Prostate gland (tissue), 2 donors: ENCODE results near the gene TMEM132E. TPM values are rescaled to one million over a fixed set of nuclear protein-coding genes. Genes with fewer than 3 reads are reported as not detected.

Experiments
- DNase-seq: peaks from one replicate; pipeline ENCODE4 v3.0.0-alpha.2; 2019; ENCODE audit warnings: low spot score
- H3K27ac ChIP-seq, 2 donors: fragments of 200-600 bp; sonication (generic); 2 replicates each; pipeline ENCODE4 v1.5.1; 2017 to 2019
- H3K27me3 ChIP-seq: fragments of 200-600 bp; sonication (generic); replicated peaks from 2 replicates; pipeline ENCODE4 v1.5.1; 2019; ENCODE audit not compliant: insufficient read depth
- H3K36me3 ChIP-seq, 2 donors: fragments of 200-600 bp; sonication (generic); 1 replicate in 1 of 2; 2 replicates in 1 of 2; pipeline versions ENCODE4 v1.5.1 to v1.8.1; 2017 to 2019
- H3K4me1 ChIP-seq: fragments of 200-600 bp; sonication (generic); replicated peaks from 2 replicates; pipeline ENCODE4 v1.5.1; 2019
- H3K4me3 ChIP-seq, 2 donors: fragments of 200-600 bp; sonication (generic); 2 replicates each; pipeline ENCODE4 v1.5.1; 2017 to 2019
- H3K9me3 ChIP-seq: fragments of 200-600 bp; sonication (generic); 2 replicates; pipeline ENCODE4 v1.5.1; 2017
- CTCF ChIP-seq, 4 experiments: fragments of 200-600 bp in 2 of 4; fragments of 450-650 bp in 2 of 4; sonication (generic) in 2 of 4; IDR thresholded peaks; 1 replicate in 3 of 4; 2 replicates in 1 of 4; pipeline ENCODE4 v1.5.1; 2016 to 2019; ENCODE audit warnings: antibody characterized with exemption in 4 of 4, mild to moderate bottlenecking in 2 of 4, moderate library complexity in 2 of 4
- POLR2A ChIP-seq: fragments of 450-650 bp; IDR thresholded peaks from one replicate; pipeline ENCODE4 v1.6.1; 2016; ENCODE audit warnings: antibody characterized with exemption, mild to moderate bottlenecking
- POLR2AphosphoS5 ChIP-seq: sonication (generic); formaldehyde crosslinking; IDR thresholded peaks from one replicate; pipeline ENCODE4 v1.6.1; 2017; ENCODE audit warnings: antibody characterized with exemption
- WGBS: methylation state at CpG from one replicate; pipeline ENCODE4 v1.1.5; 2018; 5-methylcytosine and 5-hydroxymethylcytosine counted together
- intact Hi-C: fragments of 100-400 bp; cut with DNase I; formaldehyde crosslinking; loops from one replicate; pipeline ENCODE4 v1.14.2; 2022
- total RNA-seq, 2 donors: library from RNA; depleted of rRNA; stranded (reverse); fragments of >200 nt; gene quantifications; one replicate each; pipeline ENCODE4 v1.1.0, GENCODE V29; 2016

Gene TMEM132E
- total RNA-seq, 2 donors from 2014 or later = 1.0 TPM; not detected in 1

GRCh38 chr17:34623856-34624766 is 44.7 kb downstream of the TMEM132E start:
- no peak for TF ChIP-seq POLR2AphosphoS5
- no peak for TF ChIP-seq POLR2A
- no peak for TF ChIP-seq CTCF (IDR thresholded peaks at IDR 0.05)
- DNase-seq = no peak
- Histone ChIP-seq H3K36me3 (no peaks in the 10 kb centered on the region), H3K4me1 (peaks cover 2% of the 10 kb centered on the region), H3K27me3 (peaks cover 14% of the 10 kb centered on the region), H3K27ac (no peak overlapping the region), H3K4me3 (no peak overlapping the region), H3K9me3 (no peaks in the 10 kb centered on the region)
- intact Hi-C loops = no loop called here
- WGBS = 50% methylated on average over 12 of the region's 12 CpGs

- Histone ChIP-seq H3K27ac (no peak overlapping the region), H3K9me3 (no peaks in the 10 kb centered on the region), H3K4me3 (no peak overlapping the region), H3K4me1 (peaks cover 2% of the 10 kb centered on the region), H3K27me3 (peaks cover 14% of the 10 kb centered on the region), H3K36me3 (no peaks in the 10 kb centered on the region)
- no peak for DNase-seq
- intact Hi-C loops = no loop called here
- no peak for TF ChIP-seq POLR2A
- no peak for TF ChIP-seq CTCF (IDR thresholded peaks at IDR 0.05)
- TF ChIP-seq POLR2AphosphoS5 = no peak
- 43% methylated on average over 7 of the region's 7 CpGs for WGBS
Measured at GRCh38 chr17:34624767-34625383, 45.5 kb downstream of the TMEM132E start.

- peaks cover 2% of the 10 kb centered on the region for H3K4me1 ChIP-seq
- no peak for DNase-seq
- H3K9me3 ChIP-seq = no peaks in the 10 kb centered on the region
- no peak for TF ChIP-seq POLR2AphosphoS5
- TF ChIP-seq CTCF (IDR thresholded peaks at IDR 0.05) = peak in 1 of 4 experiments; percentile 9
- H3K4me3 ChIP-seq = no peak overlapping the region
- no peak overlapping the region for H3K27ac ChIP-seq
- intact Hi-C loops = no loop called here
- peaks cover 14% of the 10 kb centered on the region for H3K27me3 ChIP-seq
- H3K36me3 ChIP-seq = no peaks in the 10 kb centered on the region
- WGBS = 5% methylated on average over 43 of the region's 53 CpGs
Measured at GRCh38 chr17:34626121-34626681, 46.8 kb downstream of the TMEM132E start.

- Histone ChIP-seq H3K4me3 (no peak overlapping the region), H3K9me3 (no peaks in the 10 kb centered on the region), H3K4me1 (peaks cover 2% of the 10 kb centered on the region), H3K27me3 (peaks cover 16% of the 10 kb centered on the region), H3K27ac (no peak overlapping the region), H3K36me3 (no peaks in the 10 kb centered on the region)
- TF ChIP-seq POLR2A (no peak), CTCF (IDR thresholded peaks at IDR 0.05) (no peak), POLR2AphosphoS5 (no peak)
- intact Hi-C loops = no loop called here
- DNase-seq = no peak
- 86% methylated on average over 8 of the region's 8 CpGs for WGBS
Measured at GRCh38 chr17:34628879-34629278, 49.5 kb downstream of the TMEM132E start.
